WTC11 (cell line): ENCODE results near the gene BMP2. TPM values are rescaled to one million over a fixed set of nuclear protein-coding genes. Genes with fewer than 3 reads are reported as not detected.

ENCODE experiments used
- ATAC-seq: fragments of 200-7000 bp; cut with Tn5 transposase; 2 replicates; pipeline ENCODE4 v1.10.0; 2021; ENCODE audit warnings: mild to moderate bottlenecking, moderate library complexity
- CTCF ChIA-PET: fragments of 300-600 bp; sonication (Branson Sonifier 250); formaldehyde crosslinking; loops from one replicate; lab custom pipeline; 2021; ENCODE audit warnings: antibody characterized with exemption; lab: Charles Lee
- POLR2A ChIA-PET: fragments of 350-600 bp; sonication (Branson Sonifier 250); formaldehyde crosslinking; loops from one replicate; lab custom pipeline; 2021; ENCODE audit warnings: antibody characterized with exemption; lab: Charles Lee
- DNase-seq: peaks from one replicate; pipeline ENCODE4 v3.0.0; 2021; ENCODE audit warnings: low spot score
- H3K27ac Mint-ChIP-seq: 2 replicates; pipeline ENCODE4 v1.8.0; 2021; ENCODE audit warnings: mixed read lengths
- H3K27me3 Mint-ChIP-seq: 2 replicates; pipeline ENCODE4 v1.8.0; 2021; ENCODE audit warnings: low read depth, mild to moderate bottlenecking, moderate library complexity, mixed read lengths
- H3K36me3 Mint-ChIP-seq: 2 replicates; pipeline ENCODE4 v1.8.0; 2021; ENCODE audit warnings: mixed read lengths
- H3K4me1 Mint-ChIP-seq: 2 replicates; pipeline ENCODE4 v1.8.0; 2022; ENCODE audit warnings: mixed read lengths
- H3K4me3 Mint-ChIP-seq: 2 replicates; pipeline ENCODE4 v1.8.0; 2021; ENCODE audit warnings: mild to moderate bottlenecking, moderate library complexity, mixed read lengths
- H3K9me3 Mint-ChIP-seq: 2 replicates; pipeline ENCODE4 v1.8.0; 2021; ENCODE audit warnings: mixed read lengths
- AFF4 ChIP-seq: sonication (generic); formaldehyde crosslinking; IDR thresholded peaks from 2 replicates; pipeline ENCODE4 v1.8.1; 2023; ENCODE audit warnings: mild to moderate bottlenecking, missing genetic modification reagents, borderline replicate concordance
- ATF2 ChIP-seq: sonication (generic); formaldehyde crosslinking; IDR thresholded peaks from 2 replicates; pipeline ENCODE4 v1.8.1; 2022; ENCODE audit warnings: low read depth, missing genetic modification reagents, borderline replicate concordance
- ATF3 ChIP-seq: sonication (generic); formaldehyde crosslinking; conservative IDR thresholded peaks from 2 replicates; pipeline ENCODE4 v1.8.1; 2022; ENCODE audit warnings: mild to moderate bottlenecking, missing genetic modification reagents
- CREM ChIP-seq: sonication (generic); formaldehyde crosslinking; IDR thresholded peaks from 2 replicates; pipeline ENCODE4 v1.8.1; 2022; ENCODE audit warnings: mild to moderate bottlenecking, missing genetic modification reagents, moderate library complexity
- CTCF ChIP-seq: fragments of 200-600 bp; IDR thresholded peaks from 2 replicates; pipeline ENCODE4 v1.8.0; 2022; ENCODE audit warnings: antibody characterized with exemption
- ESRRA ChIP-seq: sonication (generic); formaldehyde crosslinking; IDR thresholded peaks from 2 replicates; pipeline ENCODE4 v1.8.1; 2022; ENCODE audit warnings: mild to moderate bottlenecking, missing genetic modification reagents, borderline replicate concordance
- ETV6 ChIP-seq: sonication (generic); formaldehyde crosslinking; IDR thresholded peaks from 2 replicates; pipeline ENCODE4 v1.8.1; 2022; ENCODE audit warnings: mild to moderate bottlenecking, missing genetic modification reagents
- GTF2I ChIP-seq: fragments of 250-450 bp; sonication (Bioruptor Pico); conservative IDR thresholded peaks from 2 replicates; pipeline ENCODE4 v1.4.0; 2021; ENCODE audit warnings: mild to moderate bottlenecking
- HMGA2 ChIP-seq: fragments of 250-450 bp; sonication (Bioruptor Pico); IDR thresholded peaks from 2 replicates; pipeline ENCODE4 v1.4.0; 2021; ENCODE audit warnings: mild to moderate bottlenecking, moderate library complexity
- IRF1 ChIP-seq: sonication (generic); formaldehyde crosslinking; IDR thresholded peaks from 2 replicates; pipeline ENCODE4 v1.8.0; 2023; ENCODE audit warnings: missing genetic modification reagents
- NR2C2 ChIP-seq: sonication (generic); formaldehyde crosslinking; IDR thresholded peaks from 2 replicates; pipeline ENCODE4 v1.8.0; 2022; ENCODE audit warnings: mild to moderate bottlenecking, missing genetic modification reagents
- RELA ChIP-seq: sonication (generic); formaldehyde crosslinking; IDR thresholded peaks from 2 replicates; pipeline ENCODE4 v1.8.1; 2022; ENCODE audit warnings: missing genetic modification reagents, mild to moderate bottlenecking, borderline replicate concordance
- SMAD3 ChIP-seq: sonication (generic); formaldehyde crosslinking; IDR thresholded peaks from 2 replicates; pipeline ENCODE4 v1.8.0; 2022; ENCODE audit warnings: missing genetic modification reagents, mild to moderate bottlenecking, borderline replicate concordance
- ZBTB21 ChIP-seq: sonication (generic); formaldehyde crosslinking; IDR thresholded peaks from 2 replicates; pipeline ENCODE4 v1.8.1; 2023; ENCODE audit warnings: mild to moderate bottlenecking, missing genetic modification reagents, borderline replicate concordance
- ZBTB43 ChIP-seq: sonication (generic); formaldehyde crosslinking; IDR thresholded peaks from 2 replicates; pipeline ENCODE4 v1.8.1; 2023; ENCODE audit warnings: mild to moderate bottlenecking, missing genetic modification reagents
- ZNF138 ChIP-seq: sonication (generic); formaldehyde crosslinking; conservative IDR thresholded peaks from 2 replicates; pipeline ENCODE4 v1.8.1; 2022; ENCODE audit warnings: mild to moderate bottlenecking, moderate library complexity, missing genetic modification reagents
- ZNF232 ChIP-seq: sonication (generic); formaldehyde crosslinking; IDR thresholded peaks from 2 replicates; pipeline ENCODE4 v1.8.0; 2022; ENCODE audit warnings: mild to moderate bottlenecking, missing genetic modification reagents
- ZNF263 ChIP-seq: sonication (generic); formaldehyde crosslinking; IDR thresholded peaks from 2 replicates; pipeline ENCODE4 v1.8.1; 2022; ENCODE audit warnings: low read depth, mild to moderate bottlenecking, moderate library complexity, missing genetic modification reagents
- ZNF423 ChIP-seq: fragments of 250-450 bp; sonication (Bioruptor Pico); IDR thresholded peaks from 2 replicates; pipeline ENCODE4 v2.1.2; 2022; ENCODE audit warnings: mild to moderate bottlenecking, moderate library complexity
- ZSCAN18 ChIP-seq: fragments of 250-450 bp; sonication (Bioruptor Pico); IDR thresholded peaks from 2 replicates; pipeline ENCODE4 v2.1.2; 2022; ENCODE audit warnings: mild to moderate bottlenecking, moderate library complexity
- total RNA-seq: library from RNA; stranded (reverse); gene quantifications from 3 replicates; pipeline ENCODE4 v1.2.3, GENCODE V29; 2021

BMP2 gene
- total RNA-seq, 1 experiment from 2014 or later = 1.3 TPM

GRCh38 chr20:6784767-6785166, 17.3 kb downstream of the BMP2 start (continued):
- TF ChIP-seq IRF1 (no peak), ZNF232 (CRISPR knock-in tag) (no peak)

- no peak for TF ChIP-seq CREM (CRISPR knock-in tag)
- TF ChIP-seq SMAD3 (CRISPR knock-in tag) = no peak
- no peak for TF ChIP-seq ZNF423 (CRISPR knock-in tag)
- TF ChIP-seq ZBTB21 (CRISPR knock-in tag) = no peak
- TF ChIP-seq ETV6 (CRISPR knock-in tag) = no peak
- no peak for TF ChIP-seq ZBTB43 (CRISPR knock-in tag)
- TF ChIP-seq ESRRA = no peak
- no peak for TF ChIP-seq GTF2I (CRISPR knock-in tag)
- TF ChIP-seq CTCF = no peak
- TF ChIP-seq HMGA2 (CRISPR knock-in tag) = no peak
- no peak for TF ChIP-seq ATF3
- TF ChIP-seq RELA (CRISPR knock-in tag) = no peak
- TF ChIP-seq ZSCAN18 (CRISPR knock-in tag) = no peak
- TF ChIP-seq ZNF138 (CRISPR knock-in tag) = no peak
- no peak for TF ChIP-seq ZNF263 (CRISPR knock-in tag)
- TF ChIP-seq AFF4 (CRISPR knock-in tag) = no peak
- no peak for TF ChIP-seq NR2C2 (CRISPR knock-in tag)
- no peak for TF ChIP-seq ATF2 (CRISPR knock-in tag)
- no peak for ATAC-seq
- Mint-ChIP-seq H3K36me3 (no peaks in the 10 kb centered on the region), H3K27me3 (no peaks in the 10 kb centered on the region), H3K9me3 (no peaks in the 10 kb centered on the region), H3K4me3 (no peak overlapping the region), H3K27ac (no peak overlapping the region), H3K4me1 (peaks cover 16% of the 10 kb centered on the region)
- CTCF ChIA-PET = no interaction called here
- no peak for DNase-seq
- POLR2A ChIA-PET = no interaction called here
These were observed 19.1 kb downstream of the BMP2 start for GRCh38 chr20:6786548-6786947.
